Liver (tissue), 9 donors: ENCODE data around the gene SLC6A5. TPM values are rescaled to one million over a fixed set of nuclear protein-coding genes. Genes with fewer than 3 reads are reported as not detected.
A peak's percentile ranks its signal among the peaks of the same experiment; 100 is the strongest.

Source experiments
- DNase-seq: peaks from one replicate; pipeline ENCODE4 v3.0.0-alpha.2; 2017; ENCODE audit warnings: low spot score
- H3K27ac ChIP-seq, 2 donors: one replicate each; pipeline ENCODE4 v1.7.0; 2013; ENCODE audit warnings: inconsistent platforms in 2 of 2, low read length in 2 of 2, control low read depth in 1 of 2, low read depth in 1 of 2, mild to moderate bottlenecking in 1 of 2
- H3K27me3 ChIP-seq, 4 donors: one replicate each; pipeline versions ENCODE4 v1.6.1 to v1.7.0; 2013; ENCODE audit warnings: low read length in 3 of 4, inconsistent platforms in 1 of 4, mild to moderate bottlenecking in 1 of 4, moderate library complexity in 1 of 4; ENCODE audit not compliant: control insufficient read depth in 4 of 4, insufficient read depth in 4 of 4
- H3K36me3 ChIP-seq, 4 donors: one replicate each; pipeline versions ENCODE4 v1.6.1 to v1.7.0; 2013; ENCODE audit warnings: low read length in 3 of 4, mild to moderate bottlenecking in 3 of 4, low read depth in 1 of 4, moderate library complexity in 1 of 4; ENCODE audit not compliant: control insufficient read depth in 4 of 4, insufficient read depth in 3 of 4
- H3K4me1 ChIP-seq, 4 donors: one replicate each; pipeline versions ENCODE4 v1.6.1 to v1.7.0; 2013; ENCODE audit warnings: low read length in 3 of 4, mild to moderate bottlenecking in 3 of 4, moderate library complexity in 1 of 4; ENCODE audit not compliant: control insufficient read depth in 4 of 4, insufficient read depth in 4 of 4
- H3K4me3 ChIP-seq, 3 donors: one replicate each; pipeline versions ENCODE4 v1.6.1 to v1.7.0; 2013; ENCODE audit warnings: low read length in 3 of 3, control low read depth in 1 of 3, low read depth in 1 of 3, mild to moderate bottlenecking in 1 of 3
- H3K9ac ChIP-seq, 2 donors: one replicate each; pipeline ENCODE4 v1.7.0; 2013; ENCODE audit warnings: low read length in 2 of 2, mild to moderate bottlenecking in 2 of 2, moderate library complexity in 2 of 2, control low read depth in 1 of 2, low read depth in 1 of 2
- H3K9me3 ChIP-seq, 4 donors: one replicate each; pipeline versions ENCODE4 v1.6.1 to v1.7.0; 2013; ENCODE audit warnings: low read length in 3 of 4; ENCODE audit not compliant: control insufficient read depth in 4 of 4
- CTCF ChIP-seq: fragments of 150-350 bp; IDR thresholded peaks from 2 replicates; pipeline ENCODE4 v1.5.1; 2017; ENCODE audit warnings: improper control_type of control experiment, low read depth, low read length; ENCODE audit not compliant: missing input control
- GABPA ChIP-seq, 2 donors: IDR thresholded peaks in 1 of 2; conservative IDR thresholded peaks in 1 of 2; 2 replicates each; pipeline ENCODE4 v1.6.1; 2016; ENCODE audit warnings: antibody characterized with exemption in 2 of 2, mild to moderate bottlenecking in 1 of 2, moderate library complexity in 1 of 2
- HNF4G ChIP-seq: IDR thresholded peaks from 2 replicates; pipeline ENCODE4 v1.6.1; 2016; ENCODE audit warnings: antibody characterized with exemption
- RAD21 ChIP-seq, 2 donors: IDR thresholded peaks; 2 replicates each; pipeline ENCODE4 v1.6.1; 2016; ENCODE audit warnings: antibody characterized with exemption in 2 of 2, mild to moderate bottlenecking in 2 of 2
- RXRA ChIP-seq, 2 donors: IDR thresholded peaks; 2 replicates each; pipeline ENCODE4 v1.6.1; 2017 to 2018; ENCODE audit warnings: antibody characterized with exemption in 2 of 2, mild to moderate bottlenecking in 1 of 2
- SP1 ChIP-seq: IDR thresholded peaks from 2 replicates; pipeline ENCODE4 v1.6.1; 2018; ENCODE audit warnings: antibody characterized with exemption, mild to moderate bottlenecking
- WGBS: extraction: QIAGEN DNeasy Blood & Tissue Kit; methylation state at CpG from one replicate; pipeline ENCODE4 v1.1.7; 2013; 5-methylcytosine and 5-hydroxymethylcytosine counted together
- polyA plus RNA-seq, 2 donors: library from polyadenylated mRNA; stranded (reverse) in 1 of 2; unstranded in 1 of 2; fragments of 200-250 nt in 1 of 2; fragments of >200 nt in 1 of 2; fragmentation: Nextera tagmentation in 1 of 2; extraction: Ambion mirVana in 1 of 2; gene quantifications; one replicate each; pipeline versions ENCODE4 v1.2.1 to v1.2.3, GENCODE V29; 2013 to 2015
- total RNA-seq, 2 donors: library from RNA; depleted of rRNA; stranded (reverse); fragments of >200 nt; gene quantifications; one replicate each; pipeline ENCODE4 v1.2.3, GENCODE V29; 2014
- donor health status: healthy.
- donor health status: healthy.
- donor health status: healthy.
- donor health status: healthy.
- donor health status: healthy.

The SLC6A5 gene
- total and polyA plus RNA-seq, 4 donors = not detected

- H3K4me3 ChIP-seq = no peak overlapping the region
- DNase-seq = peak; percentile 87
- TF ChIP-seq CTCF = peak; percentile 95
- no peak for TF ChIP-seq HNF4G
- TF ChIP-seq RAD21 (IDR thresholded peaks at IDR 0.05) = peak; percentile 96 to 100
- WGBS = 12% methylated on average over 30 of the region's 30 CpGs
- no peaks in the 10 kb centered on the region for H3K36me3 ChIP-seq
- peaks cover 2 to 5% (median 3%) of the 10 kb centered on the region in 4 donors for H3K27me3 ChIP-seq
- H3K4me1 ChIP-seq = peaks cover 0 to 8% (median 3%) of the 10 kb centered on the region in 4 donors
- no peak overlapping the region for H3K9ac ChIP-seq
- no peak overlapping the region for H3K27ac ChIP-seq
- H3K9me3 ChIP-seq = no peaks in the 10 kb centered on the region
Observed at GRCh38 chr11:20609727-20610707, 10.6 kb downstream of the SLC6A5 start.

- no peaks in the 10 kb centered on the region for H3K9me3 ChIP-seq
- DNase-seq = no peak
- WGBS = 75% methylated on average over 3 of the region's 3 CpGs
- no peak overlapping the region for H3K4me3 ChIP-seq
- TF ChIP-seq SP1 (no peak), RXRA (IDR thresholded peaks at IDR 0.05) (no peak), GABPA (IDR thresholded peaks at IDR 0.05 in 1 of 2, conservative IDR thresholded peaks at IDR 0.05 in 1 of 2) (no peak)
- H3K36me3 ChIP-seq = no peaks in the 10 kb centered on the region
- H3K27me3 ChIP-seq = peaks cover 0 to 5% (median 2%) of the 10 kb centered on the region in 4 donors
- no peak overlapping the region for H3K27ac ChIP-seq
- H3K9ac ChIP-seq = no peak overlapping the region
- peaks cover 0 to 7% (median 3%) of the 10 kb centered on the region in 4 donors for H3K4me1 ChIP-seq
Observed at GRCh38 chr11:20610825-20611224, 11.4 kb downstream of the SLC6A5 start.

GRCh38 chr11:20611445-20611844 is 12.0 kb downstream of the SLC6A5 start:
- H3K9ac ChIP-seq = no peak overlapping the region
- WGBS = 72% methylated on average over 2 of the region's 2 CpGs

More at GRCh38 chr11:20611445-20611844, 12.0 kb downstream of the SLC6A5 start:
- H3K4me3 ChIP-seq = no peak overlapping the region
- H3K27ac ChIP-seq = no peak overlapping the region
- peaks cover 0 to 7% (median 3%) of the 10 kb centered on the region in 4 donors for H3K4me1 ChIP-seq
- no peaks in the 10 kb centered on the region for H3K36me3 ChIP-seq
- H3K9me3 ChIP-seq = no peaks in the 10 kb centered on the region
- H3K27me3 ChIP-seq = peaks cover 0 to 5% (median 1%) of the 10 kb centered on the region in 4 donors
- DNase-seq = no peak
- no peak for TF ChIP-seq CTCF
